Neuronal stem cell (in vitro differentiated cells): ENCODE data around the gene CYB5R4.
"Not testable (repeated sequence)": the region's sequence is repeated elsewhere in the genome, so short reads cannot be mapped to it uniquely, and the experiment has no call there.

ENCODE experiments used
- DNase-seq: peaks from one replicate; pipeline ENCODE4 v3.0.0-alpha.2; 2013; ENCODE audit warnings: low spot score
- H2AFZ ChIP-seq: one replicate; pipeline ENCODE4 v1.6.1; 2013; ENCODE audit warnings: mild to moderate bottlenecking, low read length, inconsistent platforms
- H2AK5ac ChIP-seq: 2 replicates; pipeline ENCODE4 v1.6.1; 2013; ENCODE audit warnings: low read depth, mild to moderate bottlenecking, inconsistent platforms, low read length, moderate library complexity, mixed read lengths
- H2BK120ac ChIP-seq: 2 replicates; pipeline ENCODE4 v1.6.1; 2013; ENCODE audit warnings: low read depth, mild to moderate bottlenecking, inconsistent platforms, low read length, moderate library complexity, mixed read lengths
- H2BK12ac ChIP-seq: one replicate; pipeline ENCODE4 v1.6.1; 2013; ENCODE audit warnings: low read length, inconsistent platforms
- H2BK15ac ChIP-seq: 2 replicates; pipeline ENCODE4 v1.6.1; 2013; ENCODE audit warnings: mild to moderate bottlenecking, low read length, inconsistent platforms, mixed read lengths
- H2BK5ac ChIP-seq: one replicate; pipeline ENCODE4 v1.6.1; 2013; ENCODE audit warnings: inconsistent platforms, mild to moderate bottlenecking, low read length, moderate library complexity
- H3K14ac ChIP-seq: one replicate; pipeline ENCODE4 v1.6.1; 2013; ENCODE audit warnings: low read length, inconsistent platforms
- H3K18ac ChIP-seq: 2 replicates; pipeline ENCODE4 v1.6.1; 2013; ENCODE audit warnings: low read length, inconsistent platforms
- H3K23ac ChIP-seq: 2 replicates; pipeline ENCODE4 v1.6.1; 2013; ENCODE audit warnings: low read depth, mild to moderate bottlenecking, mixed read lengths, low read length, inconsistent platforms; ENCODE audit not compliant: poor library complexity
- H3K27ac ChIP-seq: replicated peaks from 3 replicates; pipeline ENCODE4 v1.5.1; 2013; ENCODE audit warnings: low read length, inconsistent platforms
- H3K27me3 ChIP-seq, 3 experiments: 2 replicates each; pipeline ENCODE4 v1.6.1; 2013; ENCODE audit warnings: low read length in 3 of 3, mild to moderate bottlenecking in 2 of 3, inconsistent platforms in 1 of 3, low read depth in 1 of 3, mixed read lengths in 1 of 3, moderate library complexity in 1 of 3; ENCODE audit not compliant: control insufficient read depth in 3 of 3, insufficient read depth in 3 of 3
- H3K36me3 ChIP-seq, 2 donors: replicated peaks in 1 of 2; 2 replicates each; pipeline ENCODE4 v1.6.1; 2013; ENCODE audit warnings: low read length in 2 of 2; ENCODE audit not compliant: control insufficient read depth in 2 of 2, insufficient read depth in 2 of 2
- H3K4ac ChIP-seq: 2 replicates; pipeline ENCODE4 v1.6.1; 2013; ENCODE audit warnings: inconsistent platforms, mild to moderate bottlenecking, low read length, moderate library complexity
- H3K4me1 ChIP-seq, 2 donors: 1 replicate in 1 of 2; 2 replicates in 1 of 2; pipeline ENCODE4 v1.6.1; 2013; ENCODE audit warnings: low read length in 2 of 2, low read depth in 1 of 2; ENCODE audit not compliant: control insufficient read depth in 2 of 2, insufficient read depth in 1 of 2
- H3K4me2 ChIP-seq: one replicate; pipeline ENCODE4 v1.6.1; 2013; ENCODE audit warnings: mild to moderate bottlenecking, low read length, inconsistent platforms; ENCODE audit not compliant: insufficient read depth, poor library complexity, severe bottlenecking
- H3K4me3 ChIP-seq, 2 donors: 2 replicates each; pipeline ENCODE4 v1.5.1; 2013; ENCODE audit warnings: low read length in 2 of 2, mild to moderate bottlenecking in 2 of 2, inconsistent platforms in 1 of 2, moderate library complexity in 1 of 2
- H3K79me1 ChIP-seq: one replicate; pipeline ENCODE4 v1.6.1; 2013; ENCODE audit warnings: low read depth, mild to moderate bottlenecking, inconsistent platforms, low read length, moderate library complexity
- H3K9ac ChIP-seq: one replicate; pipeline ENCODE4 v1.6.1; 2013; ENCODE audit warnings: mild to moderate bottlenecking, low read depth, low read length, inconsistent platforms; ENCODE audit not compliant: poor library complexity
- H3K9me3 ChIP-seq, 2 donors: replicated peaks in 1 of 2; 2 replicates each; pipeline versions ENCODE3 to v1.6.1; 2013; ENCODE audit warnings: low read length in 2 of 2, mild to moderate bottlenecking in 2 of 2, inconsistent platforms in 1 of 2, low read depth in 1 of 2, mixed read lengths in 1 of 2, moderate library complexity in 1 of 2; ENCODE audit not compliant: control insufficient read depth in 2 of 2, insufficient read depth in 1 of 2
- H4K8ac ChIP-seq: one replicate; pipeline ENCODE4 v1.6.1; 2013; ENCODE audit warnings: low read depth, mild to moderate bottlenecking, inconsistent platforms, low read length, moderate library complexity
- H4K91ac ChIP-seq: one replicate; pipeline ENCODE4 v1.6.1; 2013; ENCODE audit warnings: low read length, low read depth, mild to moderate bottlenecking, inconsistent platforms; ENCODE audit not compliant: poor library complexity
- WGBS, 2 donors: extraction: QIAGEN DNeasy Blood & Tissue Kit; methylation state at CpG; one replicate each; pipeline ENCODE4 v1.1.7; 2013; ENCODE audit warnings: missing lambda C conversion rate in 2 of 2, mixed read lengths in 1 of 2; ENCODE audit not compliant: insufficient read length in 2 of 2, insufficient replicate concordance in 1 of 2; ENCODE audit errors: extremely low coverage in 2 of 2; 5-methylcytosine and 5-hydroxymethylcytosine counted together

CYB5R4 gene

DNA sequence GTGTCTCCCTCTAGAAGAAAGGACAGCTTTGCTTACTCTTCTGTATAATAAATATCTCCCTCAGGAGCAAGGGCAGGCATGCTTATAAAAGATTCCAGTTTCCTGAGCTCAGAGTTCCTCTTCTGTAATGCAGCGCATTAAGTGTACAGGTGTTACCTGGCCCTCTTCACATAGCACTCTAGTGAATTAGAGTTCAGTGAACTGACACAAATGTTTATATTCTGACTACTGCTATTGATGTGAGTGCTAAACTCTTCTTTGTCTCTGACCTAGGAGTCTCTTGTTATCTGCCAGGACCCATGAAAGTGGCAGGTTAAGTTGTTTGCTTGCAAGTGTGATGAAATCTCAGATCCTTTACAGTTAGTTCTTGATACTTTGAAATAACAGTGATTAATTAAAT lies 33.5 kb downstream of the CYB5R4 start:
- H3K27me3 ChIP-seq, result no peaks in the 10 kb centered on the region
- H2BK5ac ChIP-seq, result no peak overlapping the region
- H3K4me3 ChIP-seq, result no peak overlapping the region
- no peak overlapping the region for H2BK120ac ChIP-seq
- no peak overlapping the region for H3K27ac ChIP-seq
- no peak overlapping the region for H3K9ac ChIP-seq
- no peak overlapping the region for H2AK5ac ChIP-seq
- H3K23ac ChIP-seq, result no peak overlapping the region
- H3K4me2 ChIP-seq, result no peak overlapping the region
- no peak overlapping the region for H2BK15ac ChIP-seq
- peaks cover 0 to 3% of the 10 kb centered on the region in 2 donors for H3K9me3 ChIP-seq
- no peak for DNase-seq
- WGBS, 2 donors, result no CpG with 5 or more reads among the region's 1 CpG
- no peak overlapping the region for H2AFZ ChIP-seq
- no peak overlapping the region for H4K91ac ChIP-seq
- H3K4ac ChIP-seq, result no peak overlapping the region
- H3K14ac ChIP-seq, result no peak overlapping the region
- H3K79me1 ChIP-seq, result no peaks in the 10 kb centered on the region
- H3K4me1 ChIP-seq, result no peaks in the 10 kb centered on the region
- no peaks in the 10 kb centered on the region for H3K36me3 ChIP-seq
- H4K8ac ChIP-seq, result no peak overlapping the region
- no peak overlapping the region for H2BK12ac ChIP-seq
- no peak overlapping the region for H3K18ac ChIP-seq

DNA sequence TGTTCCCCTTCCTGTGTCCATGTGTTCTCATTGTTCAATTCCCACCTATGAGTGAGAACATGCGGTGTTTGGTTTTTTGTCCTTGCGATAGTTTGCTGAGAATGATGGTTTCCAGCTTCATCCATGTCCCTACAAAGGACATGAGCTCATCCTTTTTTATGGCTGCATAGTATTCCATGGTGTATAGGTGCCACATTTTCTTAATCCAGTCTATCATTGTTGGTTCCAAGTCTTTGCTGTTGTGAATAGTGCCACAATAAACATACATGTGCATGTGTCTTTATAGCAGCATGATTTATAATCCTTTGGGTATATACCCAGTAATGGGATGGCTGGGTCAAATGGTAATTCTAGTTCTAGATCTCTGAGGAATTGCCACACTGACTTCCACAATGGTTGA lies 37.6 kb downstream of the CYB5R4 start:
- not testable (repeated sequence) for H3K4me2 ChIP-seq, H3K9me3 ChIP-seq, H2AFZ ChIP-seq, H3K18ac ChIP-seq, H2BK12ac ChIP-seq, H3K4ac ChIP-seq, H3K4me1 ChIP-seq, H3K4me3 ChIP-seq, H3K27ac ChIP-seq, H2BK5ac ChIP-seq, H4K91ac ChIP-seq, H3K23ac ChIP-seq, H3K9ac ChIP-seq, H3K36me3 ChIP-seq, H2BK15ac ChIP-seq, H2AK5ac ChIP-seq, H2BK120ac ChIP-seq, H4K8ac ChIP-seq, H3K79me1 ChIP-seq, H3K27me3 ChIP-seq, H3K14ac ChIP-seq, DNase-seq
- no CpG with 5 or more reads among the region's 2 CpGs for WGBS, 2 donors

DNA sequence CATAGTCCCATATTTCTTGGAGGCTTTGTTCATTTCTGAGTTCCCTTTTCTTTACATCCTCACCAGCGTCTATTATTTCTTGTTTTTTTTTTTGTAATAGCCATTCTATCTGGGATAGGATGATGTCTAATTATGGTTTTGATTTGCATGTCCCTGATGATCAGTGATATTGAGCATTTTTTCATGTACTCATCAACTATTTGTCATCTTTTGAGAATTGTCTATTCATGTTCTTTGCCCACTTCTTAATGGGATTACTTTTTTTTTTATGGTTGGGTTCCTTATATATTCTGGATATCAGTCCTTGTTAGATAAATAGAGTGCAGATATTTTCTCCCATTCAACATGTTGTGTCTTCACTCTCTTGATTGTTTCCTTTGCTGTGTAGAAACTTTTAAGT lies 42.1 kb downstream of the CYB5R4 start:
- Histone ChIP-seq H4K8ac (no peak overlapping the region), H3K4me1 (no peaks in the 10 kb centered on the region), H2AK5ac (no peak overlapping the region), H3K36me3 (no peaks in the 10 kb centered on the region), H3K23ac (no peak overlapping the region), H2BK12ac (no peak overlapping the region), H3K27ac (no peak overlapping the region), H2BK120ac (no peak overlapping the region), H3K9me3 (no peaks in the 10 kb centered on the region), H2BK5ac (no peak overlapping the region), H2BK15ac (no peak overlapping the region), H2AFZ (no peak overlapping the region), H3K4me2 (no peak overlapping the region), H3K9ac (no peak overlapping the region), H3K79me1 (peaks cover 3% of the 10 kb centered on the region), H3K14ac (no peak overlapping the region), H3K27me3 (no peaks in the 10 kb centered on the region), H3K4ac (no peak overlapping the region), H3K4me3 (no peak overlapping the region), H3K18ac (no peak overlapping the region), H4K91ac (no peak overlapping the region)
- DNase-seq, result no peak
- WGBS, 2 donors, result no CpG with 5 or more reads among the region's 1 CpG

DNA sequence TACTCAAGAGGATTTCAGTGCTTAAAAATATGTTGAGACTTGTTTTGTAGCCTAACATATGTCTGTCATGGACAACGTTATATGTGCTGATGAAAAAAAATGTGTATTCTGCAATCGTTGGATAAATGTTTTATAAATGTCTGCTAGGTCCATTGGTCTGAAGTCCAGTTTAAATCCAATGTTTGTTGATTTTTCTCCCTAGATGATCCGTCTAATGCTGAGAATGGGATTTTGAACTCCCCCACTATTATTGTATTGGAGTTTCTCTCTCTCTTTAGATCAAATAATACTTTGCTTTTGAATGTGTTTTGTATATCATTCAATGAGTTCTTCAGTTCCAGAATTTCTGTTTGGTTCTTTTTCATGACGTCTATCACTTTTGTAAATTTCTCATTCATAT lies 44.9 kb downstream of the CYB5R4 start:
- no peaks in the 10 kb centered on the region for H3K4me1 ChIP-seq
- no peak for DNase-seq
- no peak overlapping the region for H2BK5ac ChIP-seq
- H3K4me3 ChIP-seq, result no peak overlapping the region
- no peak overlapping the region for H3K18ac ChIP-seq
- no peaks in the 10 kb centered on the region for H3K36me3 ChIP-seq
- H3K27ac ChIP-seq, result no peak overlapping the region
- no peak overlapping the region for H4K91ac ChIP-seq
- no peaks in the 10 kb centered on the region for H3K9me3 ChIP-seq
- no peak overlapping the region for H2AK5ac ChIP-seq
- H3K9ac ChIP-seq, result no peak overlapping the region
- no peaks in the 10 kb centered on the region for H3K27me3 ChIP-seq
- WGBS, 2 donors, result no CpG with 5 or more reads among the region's 4 CpGs
- no peak overlapping the region for H3K4ac ChIP-seq
- H2BK12ac ChIP-seq, result no peak overlapping the region
- no peak overlapping the region for H3K14ac ChIP-seq
- no peak overlapping the region for H2BK15ac ChIP-seq
- H2AFZ ChIP-seq, result no peak overlapping the region
- H3K4me2 ChIP-seq, result no peak overlapping the region
- H3K23ac ChIP-seq, result no peak overlapping the region
- H3K79me1 ChIP-seq, result peaks cover 3% of the 10 kb centered on the region
- H4K8ac ChIP-seq, result no peak overlapping the region
- H2BK120ac ChIP-seq, result no peak overlapping the region
